HepG2 (cell line): ENCODE measurements around the gene ZNF530. TPM values are rescaled to one million over a fixed set of nuclear protein-coding genes. Genes with fewer than 3 reads are reported as not detected.

Experiments
- ASH2L ChIP-seq: fragments of 300-600, 200-600 bp; sonication (generic); IDR thresholded peaks from 2 replicates; pipeline ENCODE4 v1.7.0; 2017; ENCODE audit warnings: low read depth, mild to moderate bottlenecking, moderate library complexity, mixed read lengths, low read length; ENCODE audit not compliant: insufficient read length
- CREB1 ChIP-seq, 2 experiments: fragments of 450-650 bp in 1 of 2; IDR thresholded peaks; 2 replicates each; pipeline ENCODE4 v1.6.1; 2016 to 2017; ENCODE audit warnings: control low read depth in 1 of 2, mild to moderate bottlenecking in 1 of 2, missing compliant biosample characterization in 1 of 2, missing genetic modification characterization in 1 of 2
- ELF4 ChIP-seq: sonication (generic); formaldehyde crosslinking; IDR thresholded peaks from 2 replicates; pipeline ENCODE4 v1.5.0; 2020; ENCODE audit warnings: missing genetic modification reagents, mild to moderate bottlenecking, moderate library complexity, borderline replicate concordance
- GTF3A ChIP-seq: sonication (generic); formaldehyde crosslinking; conservative IDR thresholded peaks from 2 replicates; pipeline ENCODE4 v1.4.0; 2020; ENCODE audit warnings: mild to moderate bottlenecking, missing genetic modification reagents
- KAT7 ChIP-seq: IDR thresholded peaks from 2 replicates; pipeline ENCODE4 v1.6.1; 2018; ENCODE audit warnings: borderline replicate concordance, missing compliant biosample characterization
- KDM5A ChIP-seq: fragments of 200-600 bp; sonication (generic); IDR thresholded peaks from 2 replicates; pipeline ENCODE4 v1.7.0; 2018; ENCODE audit warnings: antibody characterized with exemption, mild to moderate bottlenecking, low read length, borderline replicate concordance
- MED1 ChIP-seq: sonication (generic); formaldehyde crosslinking; IDR thresholded peaks from 2 replicates; pipeline ENCODE4 v1.4.0; 2020; ENCODE audit warnings: missing genetic modification reagents
- NCOR1 ChIP-seq: fragments of 200-600 bp; sonication (generic); IDR thresholded peaks from 2 replicates; pipeline ENCODE4 v1.7.0; 2017; ENCODE audit warnings: antibody characterized with exemption, low read length, borderline replicate concordance
- NFATC3 ChIP-seq: sonication (generic); formaldehyde crosslinking; IDR thresholded peaks from 2 replicates; pipeline ENCODE4 v1.5.1; 2020; ENCODE audit warnings: mild to moderate bottlenecking, missing genetic modification reagents
- SOX6 ChIP-seq, 2 experiments: fragments of 450-650 bp in 1 of 2; sonication (generic) in 1 of 2; formaldehyde crosslinking in 1 of 2; IDR thresholded peaks; 2 replicates each; pipeline versions ENCODE4 v1.4.0 to v1.6.1; 2017 to 2020; ENCODE audit warnings: antibody characterized with exemption in 1 of 2, mild to moderate bottlenecking in 1 of 2, missing genetic modification reagents in 1 of 2
- ZNF317 ChIP-seq: sonication (generic); formaldehyde crosslinking; IDR thresholded peaks from 2 replicates; pipeline ENCODE4 v1.5.0; 2020; ENCODE audit warnings: mild to moderate bottlenecking, missing genetic modification reagents
- ZNF672 ChIP-seq: sonication (generic); formaldehyde crosslinking; IDR thresholded peaks from 2 replicates; pipeline ENCODE4 v1.8.1; 2022; ENCODE audit warnings: missing genetic modification reagents
- polyA plus RNA-seq, 8 experiments: library from polyadenylated mRNA; depleted of rRNA in 3 of 8; stranded (reverse) in 7 of 8; unstranded in 1 of 8; fragments of >200 nt; fragmentation: Illumina TruSeq in 4 of 8; extraction: Trizol in 4 of 8; gene quantifications; 2 replicates each; pipeline versions ENCODE4 v1.2.1 to v1.2.3, GENCODE V29; 2011 to 2016; ENCODE audit warnings: low read depth in 4 of 8, missing spikeins in 1 of 8, mixed read lengths in 1 of 8; ENCODE audit not compliant: insufficient read depth in 1 of 8
- total RNA-seq, 5 experiments: library from RNA; depleted of rRNA; stranded (reverse); fragments of >200 nt; fragmentation: Illumina TruSeq; extraction: Trizol; gene quantifications; 2 replicates each; pipeline ENCODE4 v1.2.3, GENCODE V29; 2016; ENCODE audit warnings: low read depth in 1 of 5
- TF ChIP-seq, protein P1 (sequence below): IDR thresholded peaks from 2 replicates; pipeline ENCODE4 v1.6.1; 2016
- TF ChIP-seq, protein P2 (sequence below): sonication (generic); formaldehyde crosslinking; IDR thresholded peaks from 2 replicates; pipeline ENCODE4 v1.5.1; 2020; ENCODE audit warnings: missing genetic modification reagents, mild to moderate bottlenecking, borderline replicate concordance
- TF ChIP-seq, protein P3 (sequence below): sonication (generic); formaldehyde crosslinking; IDR thresholded peaks from 2 replicates; pipeline ENCODE4 v1.4.0; 2020; ENCODE audit warnings: missing genetic modification reagents, borderline replicate concordance
- TF ChIP-seq, protein P4 (sequence below): IDR thresholded peaks from 2 replicates; pipeline ENCODE4 v1.6.1; 2016; ENCODE audit warnings: mild to moderate bottlenecking
- TF ChIP-seq, protein P5 (sequence below): sonication (generic); formaldehyde crosslinking; IDR thresholded peaks from 2 replicates; pipeline ENCODE4 v1.8.1; 2023; ENCODE audit warnings: missing genetic modification reagents, inconsistent platforms, borderline replicate concordance
- TF ChIP-seq, protein P6 (sequence below): IDR thresholded peaks from 2 replicates; pipeline ENCODE4 v1.6.1; 2016; ENCODE audit warnings: low read depth, borderline replicate concordance
- TF ChIP-seq, protein P7 (sequence below): sonication (generic); formaldehyde crosslinking; IDR thresholded peaks from 2 replicates; pipeline ENCODE4 v1.4.0; 2020; ENCODE audit warnings: missing genetic modification reagents

The ZNF530 gene
- total and polyA plus RNA-seq, 2 of the 13 experiments (the other 11 are each of a cell fraction or from before 2014, with no cell fraction given) = 1.1 to 7.8 TPM

DNA sequence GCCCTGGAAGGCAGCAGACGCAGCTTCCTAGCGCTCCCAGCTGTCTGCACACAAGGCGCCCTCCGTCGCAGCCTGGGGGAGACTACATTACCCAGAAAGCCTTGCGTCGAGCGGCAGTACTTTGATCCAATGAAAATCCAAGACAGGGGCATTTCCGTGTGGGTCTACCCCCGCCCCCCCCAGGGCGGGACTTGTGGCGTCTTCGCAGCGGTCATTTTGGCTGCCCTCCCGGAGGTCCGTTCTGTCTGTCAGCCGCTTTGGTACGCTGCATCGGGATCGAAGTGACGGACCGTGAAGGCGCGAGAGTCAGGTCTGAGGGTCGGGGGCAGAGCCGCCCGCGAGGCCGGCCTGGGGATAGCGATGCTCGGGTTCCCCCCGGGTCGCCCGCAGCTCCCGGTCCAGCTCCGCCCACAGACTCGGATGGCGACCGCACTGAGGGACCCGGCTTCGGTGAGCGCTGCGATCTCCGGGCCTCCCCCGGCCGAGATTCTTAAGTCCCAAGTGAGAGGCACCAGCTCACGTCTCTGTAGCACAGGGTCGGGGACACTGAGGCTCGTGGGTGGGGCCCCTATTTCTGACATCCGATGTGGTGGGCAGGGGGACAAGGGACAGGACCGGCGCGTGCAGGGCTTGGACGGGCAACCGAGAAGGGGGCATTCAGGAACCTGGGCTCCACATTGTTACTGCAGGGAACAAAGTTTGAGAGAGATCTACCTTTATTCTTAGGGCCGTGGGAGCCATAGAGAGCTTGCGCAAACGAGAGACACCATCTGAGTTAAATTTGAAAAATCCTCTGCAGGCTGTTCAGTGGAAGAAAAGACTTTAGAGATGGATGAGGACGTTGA, 33.5 kb downstream of the ZNF530 start, which contains the start of gene ZNF211 (continued):
- peak; percentile 63 for TF ChIP-seq CREB1 (IDR thresholded peaks at IDR 0.05)
- peak; percentile 81 for TF ChIP-seq CREB1 (CRISPR knock-in tag; IDR thresholded peaks at IDR 0.05)
- TF ChIP-seq NCOR1 = peak; percentile 46; the same call in 1 of the 2 replicates
- peak; percentile 89 for TF ChIP-seq ASH2L
- TF ChIP-seq, protein P1, sequence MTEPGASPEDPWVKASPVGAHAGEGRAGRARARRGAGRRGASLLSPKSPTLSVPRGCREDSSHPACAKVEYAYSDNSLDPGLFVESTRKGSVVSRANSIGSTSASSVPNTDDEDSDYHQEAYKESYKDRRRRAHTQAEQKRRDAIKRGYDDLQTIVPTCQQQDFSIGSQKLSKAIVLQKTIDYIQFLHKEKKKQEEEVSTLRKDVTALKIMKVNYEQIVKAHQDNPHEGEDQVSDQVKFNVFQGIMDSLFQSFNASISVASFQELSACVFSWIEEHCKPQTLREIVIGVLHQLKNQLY (CRISPR knock-in tag) = no peak
- TF ChIP-seq, protein P2, sequence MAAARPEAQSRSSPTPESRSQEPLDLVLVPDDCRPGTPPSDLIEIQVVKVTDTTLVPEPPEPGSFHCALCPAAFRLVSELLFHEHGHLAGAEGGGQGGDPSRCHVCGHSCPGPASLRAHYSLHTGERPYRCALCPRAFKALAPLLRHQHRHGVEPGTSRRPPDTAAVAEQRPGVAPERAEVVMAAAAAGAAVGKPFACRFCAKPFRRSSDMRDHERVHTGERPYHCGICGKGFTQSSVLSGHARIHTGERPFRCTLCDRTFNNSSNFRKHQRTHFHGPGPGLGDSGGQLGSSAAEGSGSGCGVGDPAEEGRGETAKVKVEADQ = 0 out of 2 replicates have a peak, but pooled peaks have one; percentile 31
- TF ChIP-seq KAT7 = peak; percentile 86; the same call in 1 of the 2 replicates
- TF ChIP-seq, protein P3, sequence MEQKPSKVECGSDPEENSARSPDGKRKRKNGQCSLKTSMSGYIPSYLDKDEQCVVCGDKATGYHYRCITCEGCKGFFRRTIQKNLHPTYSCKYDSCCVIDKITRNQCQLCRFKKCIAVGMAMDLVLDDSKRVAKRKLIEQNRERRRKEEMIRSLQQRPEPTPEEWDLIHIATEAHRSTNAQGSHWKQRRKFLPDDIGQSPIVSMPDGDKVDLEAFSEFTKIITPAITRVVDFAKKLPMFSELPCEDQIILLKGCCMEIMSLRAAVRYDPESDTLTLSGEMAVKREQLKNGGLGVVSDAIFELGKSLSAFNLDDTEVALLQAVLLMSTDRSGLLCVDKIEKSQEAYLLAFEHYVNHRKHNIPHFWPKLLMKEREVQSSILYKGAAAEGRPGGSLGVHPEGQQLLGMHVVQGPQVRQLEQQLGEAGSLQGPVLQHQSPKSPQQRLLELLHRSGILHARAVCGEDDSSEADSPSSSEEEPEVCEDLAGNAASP (CRISPR knock-in tag) = peak; percentile 29; the same call in 1 of the 2 replicates
- TF ChIP-seq, protein P4, sequence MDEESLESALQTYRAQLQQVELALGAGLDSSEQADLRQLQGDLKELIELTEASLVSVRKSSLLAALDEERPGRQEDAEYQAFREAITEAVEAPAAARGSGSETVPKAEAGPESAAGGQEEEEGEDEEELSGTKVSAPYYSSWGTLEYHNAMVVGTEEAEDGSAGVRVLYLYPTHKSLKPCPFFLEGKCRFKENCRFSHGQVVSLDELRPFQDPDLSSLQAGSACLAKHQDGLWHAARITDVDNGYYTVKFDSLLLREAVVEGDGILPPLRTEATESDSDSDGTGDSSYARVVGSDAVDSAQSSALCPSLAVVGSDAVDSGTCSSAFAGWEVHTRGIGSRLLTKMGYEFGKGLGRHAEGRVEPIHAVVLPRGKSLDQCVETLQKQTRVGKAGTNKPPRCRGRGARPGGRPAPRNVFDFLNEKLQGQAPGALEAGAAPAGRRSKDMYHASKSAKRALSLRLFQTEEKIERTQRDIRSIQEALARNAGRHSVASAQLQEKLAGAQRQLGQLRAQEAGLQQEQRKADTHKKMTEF (CRISPR knock-in tag) = peak; percentile 91
- no peak for TF ChIP-seq ZNF672 (CRISPR knock-in tag)
- TF ChIP-seq SOX6 (IDR thresholded peaks at IDR 0.05) = no peak
- TF ChIP-seq SOX6 (CRISPR knock-in tag; IDR thresholded peaks at IDR 0.05) = peak; percentile 43; the same call in 1 of the 2 replicates
- no peak for TF ChIP-seq ZNF317 (CRISPR knock-in tag)
- 0 out of 2 replicates have a peak, but pooled peaks have one; percentile 34 for TF ChIP-seq MED1 (CRISPR knock-in tag)
- TF ChIP-seq, protein P5, sequence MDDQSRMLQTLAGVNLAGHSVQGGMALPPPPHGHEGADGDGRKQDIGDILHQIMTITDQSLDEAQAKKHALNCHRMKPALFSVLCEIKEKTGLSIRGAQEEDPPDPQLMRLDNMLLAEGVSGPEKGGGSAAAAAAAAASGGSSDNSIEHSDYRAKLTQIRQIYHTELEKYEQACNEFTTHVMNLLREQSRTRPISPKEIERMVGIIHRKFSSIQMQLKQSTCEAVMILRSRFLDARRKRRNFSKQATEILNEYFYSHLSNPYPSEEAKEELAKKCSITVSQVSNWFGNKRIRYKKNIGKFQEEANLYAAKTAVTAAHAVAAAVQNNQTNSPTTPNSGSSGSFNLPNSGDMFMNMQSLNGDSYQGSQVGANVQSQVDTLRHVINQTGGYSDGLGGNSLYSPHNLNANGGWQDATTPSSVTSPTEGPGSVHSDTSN (CRISPR knock-in tag) = peak; percentile 48; the same call in 1 of the 2 replicates
- TF ChIP-seq GTF3A (CRISPR knock-in tag) = no peak; the same call in 1 of the 2 replicates
- TF ChIP-seq, protein P6, sequence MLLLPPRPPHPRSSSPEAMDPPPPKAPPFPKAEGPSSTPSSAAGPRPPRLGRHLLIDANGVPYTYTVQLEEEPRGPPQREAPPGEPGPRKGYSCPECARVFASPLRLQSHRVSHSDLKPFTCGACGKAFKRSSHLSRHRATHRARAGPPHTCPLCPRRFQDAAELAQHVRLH = 0 out of 2 replicates have a peak, but pooled peaks have one; percentile 71
- TF ChIP-seq, protein P7, sequence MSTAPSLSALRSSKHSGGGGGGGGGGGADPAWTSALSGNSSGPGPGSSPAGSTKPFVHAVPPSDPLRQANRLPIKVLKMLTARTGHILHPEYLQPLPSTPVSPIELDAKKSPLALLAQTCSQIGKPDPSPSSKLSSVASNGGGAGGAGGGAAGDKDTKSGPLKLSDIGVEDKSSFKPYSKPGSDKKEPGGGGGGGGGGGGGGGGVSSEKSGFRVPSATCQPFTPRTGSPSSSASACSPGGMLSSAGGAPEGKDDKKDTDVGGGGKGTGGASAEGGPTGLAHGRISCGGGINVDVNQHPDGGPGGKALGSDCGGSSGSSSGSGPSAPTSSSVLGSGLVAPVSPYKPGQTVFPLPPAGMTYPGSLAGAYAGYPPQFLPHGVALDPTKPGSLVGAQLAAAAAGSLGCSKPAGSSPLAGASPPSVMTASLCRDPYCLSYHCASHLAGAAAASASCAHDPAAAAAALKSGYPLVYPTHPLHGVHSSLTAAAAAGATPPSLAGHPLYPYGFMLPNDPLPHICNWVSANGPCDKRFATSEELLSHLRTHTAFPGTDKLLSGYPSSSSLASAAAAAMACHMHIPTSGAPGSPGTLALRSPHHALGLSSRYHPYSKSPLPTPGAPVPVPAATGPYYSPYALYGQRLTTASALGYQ = no peak
- TF ChIP-seq KDM5A = peak; percentile 87; the same call in 1 of the 2 replicates
- TF ChIP-seq ELF4 = peak; percentile 69; the same call in 1 of the 2 replicates
- TF ChIP-seq NFATC3 (CRISPR knock-in tag) = no peak
- TF ChIP-seq, all 625 proteins: peak for 174
